ENCODE measurements around the gene RTBDN. TPM values are rescaled to one million over a fixed set of nuclear protein-coding genes. Genes with fewer than 3 reads are reported as not detected.

The RTBDN gene
- 8.0 and 8.8 TPM in 2 replicates for polyA plus RNA-seq (2014; cell fraction: cytosol; rRNA removed)
- polyA plus RNA-seq (2014; cell fraction: nucleus; rRNA removed): 2.5 and 5.7 TPM in 2 replicates

- DNase-seq (ENCODE audit: low spot score): peak; percentile 70
These were observed at the start of gene RTBDN for GRCh38 chr19:12834566-12834943. RTBDN (minus strand) TSS chr19:12834579; CDS start chr19:12829979, 4,600 bp downstream.

- DNase-seq (ENCODE audit: low spot score): no peak
These were observed 48.2 kb upstream of the RTBDN start for GRCh38 chr19:12882589-12882988.

- DNase-seq (ENCODE audit: low spot score): peak; percentile 91
These were observed 46.9 kb upstream of the RTBDN start, which contains the start of gene DNASE2 for GRCh38 chr19:12881172-12881808. DNASE2 (minus strand) TSS chr19:12881449; CDS start chr19:12881375, 74 bp downstream.

GRCh38 chr19:12880551-12881171 lies 46.3 kb upstream of the RTBDN start:
- DNase-seq (ENCODE audit: low spot score): no peak

- no peak for DNase-seq (ENCODE audit: low spot score)
These were observed 40.7 kb upstream of the RTBDN start for GRCh38 chr19:12875086-12875485.

- no peak for DNase-seq (ENCODE audit: low spot score)
These were observed 39.7 kb upstream of the RTBDN start for GRCh38 chr19:12873891-12874745.

DNA sequence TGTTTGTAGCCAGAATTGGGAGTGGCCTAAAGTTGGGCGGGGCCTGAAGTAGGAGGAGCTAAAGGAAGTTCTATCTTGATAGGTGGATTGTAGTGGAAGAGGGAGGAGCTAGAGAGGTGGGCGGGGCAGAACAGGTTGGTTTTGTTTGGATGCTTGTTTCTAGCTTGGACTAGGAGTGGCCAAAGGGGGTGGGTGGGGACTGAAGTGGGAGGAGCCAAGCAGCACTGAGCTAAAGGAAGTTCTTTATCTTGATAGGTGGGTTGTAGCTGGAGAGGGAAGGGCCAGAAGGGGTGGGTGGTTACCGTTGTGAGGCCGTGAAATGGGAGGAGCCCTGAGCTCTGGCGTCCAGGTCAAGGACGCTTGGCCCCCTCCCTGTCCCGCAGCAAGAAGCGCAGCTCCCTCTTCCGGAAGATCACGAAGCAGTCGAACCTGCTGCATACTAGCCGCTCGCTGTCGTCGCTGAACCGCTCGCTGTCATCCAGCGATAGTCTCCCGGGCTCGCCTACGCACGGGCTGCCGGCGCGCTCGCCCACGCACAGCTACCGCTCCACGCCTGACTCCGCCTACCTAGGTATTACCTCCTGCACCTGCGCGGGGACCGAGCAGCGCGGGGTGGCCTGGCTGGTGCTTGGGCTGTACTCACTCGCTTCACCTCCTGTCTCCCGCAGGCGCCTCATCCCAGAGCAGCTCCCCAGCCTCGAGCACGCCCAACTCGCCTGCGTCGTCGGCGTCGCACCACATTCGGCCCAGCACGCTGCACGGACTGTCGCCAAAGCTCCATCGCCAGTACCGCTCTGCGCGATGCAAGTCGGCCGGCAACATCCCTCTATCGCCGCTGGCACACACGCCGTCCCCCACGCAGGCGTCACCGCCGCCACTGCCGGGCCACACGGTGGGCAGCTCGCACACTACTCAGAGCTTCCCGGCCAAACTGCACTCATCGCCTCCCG lies 38.8 kb upstream of the RTBDN start:
- DNase-seq (ENCODE audit: low spot score): peak; percentile 53

DNA sequence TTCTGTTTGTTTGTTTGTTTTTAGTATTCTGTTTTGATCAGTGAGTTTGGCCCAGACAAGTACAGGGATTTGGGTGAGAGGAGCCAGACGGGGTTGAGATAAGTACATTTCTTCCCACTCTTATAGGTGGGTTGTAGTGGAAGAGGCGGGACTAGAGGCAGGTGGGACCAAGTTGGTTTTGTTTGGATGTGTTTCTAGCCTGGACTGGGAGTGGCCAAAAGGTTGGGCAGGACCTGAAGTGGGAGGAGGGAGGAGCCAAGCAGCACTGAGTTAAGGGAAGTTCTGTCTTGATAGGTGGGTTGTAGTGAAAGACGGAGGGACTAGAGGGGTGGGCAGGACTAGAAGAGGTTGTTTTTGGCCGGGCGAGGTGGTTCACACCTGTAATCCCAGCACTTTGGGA lies 37.9 kb upstream of the RTBDN start:
- no peak for DNase-seq (ENCODE audit: low spot score)

- no peak for DNase-seq (ENCODE audit: low spot score)
These were observed 37.3 kb upstream of the RTBDN start for GRCh38 chr19:12871681-12872080.

DNA sequence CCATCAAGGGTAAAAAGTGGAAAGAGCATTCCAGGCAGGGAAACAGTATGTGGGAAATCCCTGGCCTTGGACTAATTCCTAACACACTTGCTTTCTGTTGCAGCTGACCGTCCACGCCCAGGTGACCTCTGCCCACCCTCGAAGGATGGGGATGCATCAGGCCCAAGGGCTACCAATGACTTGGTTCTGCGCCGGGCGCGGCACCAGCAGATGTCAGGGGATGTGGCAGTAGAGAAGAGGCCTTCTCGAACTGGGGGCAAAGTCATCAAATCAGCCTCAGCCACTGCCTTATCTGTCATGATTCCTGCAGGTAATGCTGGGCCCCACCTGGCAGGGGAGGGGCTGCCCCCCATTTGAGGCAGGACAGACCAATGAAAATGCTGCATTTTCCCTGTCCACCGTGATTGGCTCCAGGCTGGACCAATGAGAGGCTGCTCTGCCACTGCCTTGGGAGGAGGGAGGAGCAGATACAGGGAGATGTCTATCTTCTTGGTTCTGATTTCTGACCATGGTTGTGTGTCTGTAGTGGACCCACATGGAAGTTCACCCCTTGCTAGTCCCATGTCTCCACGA lies 34.2 kb upstream of the RTBDN start:
- DNase-seq (ENCODE audit: low spot score): no peak

GRCh38 chr19:12867120-12868099 lies 33.0 kb upstream of the RTBDN start:
- no peak for DNase-seq (ENCODE audit: low spot score)

GRCh38 chr19:12866416-12867119 lies 32.2 kb upstream of the RTBDN start:
- DNase-seq (ENCODE audit: low spot score): no peak

- no peak for DNase-seq (ENCODE audit: low spot score)
These were observed 31.5 kb upstream of the RTBDN start for GRCh38 chr19:12865746-12866415.

- no peak for DNase-seq (ENCODE audit: low spot score)
These were observed 30.6 kb upstream of the RTBDN start for GRCh38 chr19:12864721-12865715.

DNA sequence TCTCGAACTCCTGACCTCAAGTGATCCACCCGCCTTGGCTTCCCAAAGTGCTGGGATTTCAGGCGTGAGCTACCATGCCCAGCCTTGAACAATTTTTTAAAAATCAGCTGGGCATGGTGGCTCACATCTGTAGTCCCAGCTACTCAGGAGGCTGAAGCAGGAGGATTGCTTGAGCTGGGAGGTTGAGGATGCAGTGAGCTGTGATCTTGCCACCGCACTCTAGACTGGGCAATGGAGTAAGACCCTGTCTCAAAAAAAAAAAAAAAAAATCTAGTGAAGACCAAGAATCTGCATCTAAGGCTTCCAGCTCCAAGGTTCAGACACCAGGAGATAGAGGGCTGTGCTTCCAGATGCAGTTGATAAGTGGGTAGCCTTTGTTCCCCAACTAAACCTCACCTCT lies 29.8 kb upstream of the RTBDN start:
- no peak for DNase-seq (ENCODE audit: low spot score)

GRCh38 chr19:12859546-12859945 lies 25.2 kb upstream of the RTBDN start:
- DNase-seq (ENCODE audit: low spot score): no peak

Data from SK-N-DZ (cell line).